Ovary (tissue), 9 donors: ENCODE measurements around the gene TIMM8B. TPM values are rescaled to one million over a fixed set of nuclear protein-coding genes. Genes with fewer than 3 reads are reported as not detected.
"Not testable (repeated sequence)": the region's sequence is repeated elsewhere in the genome, so short reads cannot be mapped to it uniquely, and the experiment has no call there.

Experiments
- DNase-seq, 5 donors: peaks; one replicate each; pipeline ENCODE4 v3.0.0-alpha.2; 2019 to 2020
- H3K27ac ChIP-seq, 2 donors: fragments of 200-600 bp; one replicate each; pipeline versions ENCODE4 v1.5.1 to v1.8.0; 2019 to 2022
- H3K27me3 ChIP-seq: fragments of 200-600 bp; one replicate; pipeline ENCODE4 v1.8.0; 2022
- H3K36me3 ChIP-seq: fragments of 200-600 bp; sonication (generic); one replicate; pipeline ENCODE4 v1.5.1; 2019
- H3K4me1 ChIP-seq: one replicate; pipeline ENCODE4 v1.8.1; 2013; ENCODE audit warnings: mild to moderate bottlenecking, moderate library complexity; ENCODE audit not compliant: insufficient read depth
- H3K4me3 ChIP-seq: fragments of 200-600 bp; sonication (generic); one replicate; pipeline ENCODE4 v1.5.1; 2017
- H3K9me3 ChIP-seq, 2 donors: fragments of 200-600 bp in 1 of 2; sonication (generic) in 1 of 2; one replicate each; pipeline versions ENCODE4 v1.5.1 to v1.8.1; 2013 to 2019; ENCODE audit warnings: mild to moderate bottlenecking in 1 of 2, moderate library complexity in 1 of 2
- CTCF ChIP-seq, 3 donors: fragments of 450-650 bp in 2 of 3; fragments of 200-600 bp in 1 of 3; IDR thresholded peaks; one replicate each; pipeline versions ENCODE4 v1.5.1 to v1.8.0; 2016 to 2022; ENCODE audit warnings: antibody characterized with exemption in 3 of 3, mild to moderate bottlenecking in 1 of 3
- EP300 ChIP-seq: sonication (generic); formaldehyde crosslinking; IDR thresholded peaks from one replicate; pipeline ENCODE4 v1.6.1; 2017; ENCODE audit warnings: antibody characterized with exemption
- POLR2A ChIP-seq: fragments of 450-650 bp; IDR thresholded peaks from one replicate; pipeline ENCODE4 v1.6.1; 2017; ENCODE audit warnings: antibody characterized with exemption, mild to moderate bottlenecking, moderate library complexity
- WGBS, 3 donors: extraction: QIAGEN DNeasy Blood & Tissue Kit in 1 of 3; methylation state at CpG; one replicate each; pipeline versions ENCODE4 v1.1.5 to v1.1.7; 2013 to 2017; 5-methylcytosine and 5-hydroxymethylcytosine counted together
- intact Hi-C, 4 donors: fragments of 100-400 bp; cut with DNase I; formaldehyde crosslinking; loops; one replicate each; pipeline versions ENCODE4 v1.11.0 to v1.15.1; 2022 to 2023
- polyA plus RNA-seq, 2 donors: library from polyadenylated mRNA; stranded (reverse); fragments of 200-250 nt in 1 of 2; fragments of 350-450 nt in 1 of 2; fragmentation: Illumina TruSeq in 1 of 2; extraction: RNeasy Lipid Tissue Mini Kit (QIAGEN cat#74804) in 1 of 2; gene quantifications; one replicate each; pipeline ENCODE4 v1.2.3, GENCODE V29; 2013 to 2014
- total RNA-seq, 7 donors: library from RNA; depleted of rRNA in 2 of 7; stranded (reverse); fragments of >200 nt in 2 of 7; fragmentation: NEBNext Ultra II Directional in 3 of 7; extraction: Animal tissue kit (Norgen Biotek cat#: 25700) in 3 of 7; gene quantifications; one replicate each; pipeline versions ENCODE4 v1.1.0 to v1.2.4, GENCODE V29; 2016 to 2023
- donor health status: DM: no; HTN: no; CAD: no; lungs with moderate emphysema.
- donor health status: DM: no; HTN: no; CAD: no.
- donor health status: Bipolar disorder and iron deficiency.
- donor health status: DM: yes; HTN: yes; CAD: no.
- donor health status: DM: no; HTN: no; CAD: no.
- donor health status: DM: yes; HTN: yes; CAD: no.

The TIMM8B gene
- total and polyA plus RNA-seq, 9 donors, result 21.8 to 71.1 (median 35.6) TPM

GRCh38 chr11:112049777-112050176, 36.8 kb downstream of the TIMM8B start:
- Histone ChIP-seq H3K4me3 (no peak overlapping the region), H3K4me1 (no peaks in the 10 kb centered on the region), H3K9me3 (no peaks in the 10 kb centered on the region), H3K36me3 (no peaks in the 10 kb centered on the region), H3K27ac (no peak overlapping the region), H3K27me3 (no peaks in the 10 kb centered on the region)
- TF ChIP-seq POLR2A (no peak), EP300 (no peak), CTCF (IDR thresholded peaks at IDR 0.05) (no peak)
- WGBS, 3 donors, result 49 to 50% (median 50%) methylated on average over 2 of the region's 2 CpGs
- DNase-seq, result no peak
- intact Hi-C loops, result no loop called here

GRCh38 chr11:112048256-112048655, 38.3 kb downstream of the TIMM8B start:
- DNase-seq, H3K4me3 ChIP-seq, intact Hi-C loops, H3K9me3 ChIP-seq, H3K36me3 ChIP-seq, H3K27me3 ChIP-seq, H3K4me1 ChIP-seq, H3K27ac ChIP-seq: not testable (repeated sequence)
- WGBS, 3 donors, result 96 to 98% (median 97%) methylated on average over 3 of the region's 3 CpGs

GRCh38 chr11:112046647-112047046, 39.9 kb downstream of the TIMM8B start:
- DNase-seq, H3K27ac ChIP-seq, H3K4me1 ChIP-seq, H3K9me3 ChIP-seq, intact Hi-C loops, H3K27me3 ChIP-seq, H3K36me3 ChIP-seq, H3K4me3 ChIP-seq: not testable (repeated sequence)
- WGBS, 3 donors, result 96 to 100% (median 98%) methylated on average over 2 of the region's 2 CpGs

- H3K9me3 ChIP-seq, result no peaks in the 10 kb centered on the region
- H3K4me3 ChIP-seq, result no peak overlapping the region
- 73 to 88% (median 74%) methylated on average over 4 of the region's 4 CpGs for WGBS, 3 donors
- H3K4me1 ChIP-seq, result no peaks in the 10 kb centered on the region
- no peaks in the 10 kb centered on the region for H3K36me3 ChIP-seq
- no peaks in the 10 kb centered on the region for H3K27me3 ChIP-seq
- no peak for TF ChIP-seq EP300
- no peak for TF ChIP-seq POLR2A
- TF ChIP-seq CTCF (IDR thresholded peaks at IDR 0.05), result no peak
- intact Hi-C loops, result no loop called here
- DNase-seq, result no peak
- H3K27ac ChIP-seq, result no peak overlapping the region
These were observed 41.6 kb downstream of the TIMM8B start for GRCh38 chr11:112044961-112045360.

GRCh38 chr11:112042961-112043304, 43.6 kb downstream of the TIMM8B start:
- TF ChIP-seq CTCF (IDR thresholded peaks at IDR 0.05), result no peak
- TF ChIP-seq POLR2A, result no peak
- no peak for TF ChIP-seq EP300
- H3K36me3 ChIP-seq, result no peaks in the 10 kb centered on the region
- no peak overlapping the region for H3K27ac ChIP-seq
- no peaks in the 10 kb centered on the region for H3K9me3 ChIP-seq
- H3K4me3 ChIP-seq, result no peak overlapping the region
- 92 to 96% (median 96%) methylated on average over 2 of the region's 2 CpGs for WGBS, 3 donors
- H3K27me3 ChIP-seq, result no peaks in the 10 kb centered on the region
- no peak for DNase-seq
- intact Hi-C loops, result no loop called here
- no peaks in the 10 kb centered on the region for H3K4me1 ChIP-seq
